Measurements from ENCODE around the gene FBRSL1. TPM values are rescaled to one million over a fixed set of nuclear protein-coding genes. Genes with fewer than 3 reads are reported as not detected.

FBRSL1 gene
- total and polyA plus RNA-seq, 2 of the 8 experiments (the other 6 are each of a cell fraction or from before 2014, with no cell fraction given) = 18.4 to 109 TPM

GRCh38 chr12:132466241-132467201 lies 23.4 kb upstream of the FBRSL1 start (continued):
- TF ChIP-seq CHD7 (IDR thresholded peaks at IDR 0.05; ENCODE audit: insufficient replicate concordance, low read length) = no peak
